Bone marrow (tissue), 2 donors: ENCODE data around the gene S100A4.

Experiments used
- DNase-seq, 2 donors: peaks; one replicate each; lab custom pipeline; 2025; lab: John Stamatoyannopoulos, UW

Gene S100A4

GRCh38 chr1:153547560-153548551 lies 2.2 kb upstream of the S100A4 start:
- DNase-seq: no peak

- DNase-seq: no peak
Observed at GRCh38 chr1:153546796-153547559, 1.4 kb upstream of the S100A4 start.

GRCh38 chr1:153546371-153546770 lies 765 bp upstream of the S100A4 start:
- no peak for DNase-seq

- DNase-seq: no peak
Observed at GRCh38 chr1:153544453-153545066, 1.0 kb downstream of the S100A4 start.

- no peak for DNase-seq
Observed at GRCh38 chr1:153543736-153544135, 1.9 kb downstream of the S100A4 start.

- no peak for DNase-seq
Observed at GRCh38 chr1:153542956-153543711, 2.5 kb downstream of the S100A4 start.

- no peak for DNase-seq
Observed at GRCh38 chr1:153541641-153542590, 3.7 kb downstream of the S100A4 start.

GRCh38 chr1:153540394-153541361 lies 4.9 kb downstream of the S100A4 start, which contains the start of gene S100A5:
TSS of gene S100A5 (minus strand) at chr1:153540934. CDS start at chr1:153540191, 743 bp downstream.
- DNase-seq: peak in 1 of 2 donors; percentile 77

- no peak for DNase-seq
Observed at GRCh38 chr1:153539395-153540093, 6.1 kb downstream of the S100A4 start.

- no peak for DNase-seq
Observed at GRCh38 chr1:153538315-153538821, 7.2 kb downstream of the S100A4 start.

GRCh38 chr1:153537376-153537730 lies 8.3 kb downstream of the S100A4 start:
- no peak for DNase-seq

GRCh38 chr1:153536671-153537375 lies 8.8 kb downstream of the S100A4 start:
- DNase-seq: no peak

GRCh38 chr1:153536012-153536670 lies 9.5 kb downstream of the S100A4 start:
- DNase-seq: peak; percentile 72 to 77

GRCh38 chr1:153535242-153536011 lies 10.2 kb downstream of the S100A4 start, which contains the start of gene S100A6:
TSS of gene S100A6 (minus strand) at chr1:153535991. CDS start at chr1:153535339, 652 bp downstream.
- DNase-seq: peak; percentile 24 to 67

- DNase-seq: no peak
Observed at GRCh38 chr1:153534925-153535241, 10.7 kb downstream of the S100A4 start.

GRCh38 chr1:153534226-153534924 lies 11.2 kb downstream of the S100A4 start:
- DNase-seq: no peak
